ENCODE measurements around the gene DNASE1L3. TPM values are rescaled to one million over a fixed set of nuclear protein-coding genes. Genes with fewer than 3 reads are reported as not detected.

The DNASE1L3 gene
- total and polyA plus RNA-seq, 2 of the 4 experiments (the other 2 are of a cell fraction) = not detected

DNA sequence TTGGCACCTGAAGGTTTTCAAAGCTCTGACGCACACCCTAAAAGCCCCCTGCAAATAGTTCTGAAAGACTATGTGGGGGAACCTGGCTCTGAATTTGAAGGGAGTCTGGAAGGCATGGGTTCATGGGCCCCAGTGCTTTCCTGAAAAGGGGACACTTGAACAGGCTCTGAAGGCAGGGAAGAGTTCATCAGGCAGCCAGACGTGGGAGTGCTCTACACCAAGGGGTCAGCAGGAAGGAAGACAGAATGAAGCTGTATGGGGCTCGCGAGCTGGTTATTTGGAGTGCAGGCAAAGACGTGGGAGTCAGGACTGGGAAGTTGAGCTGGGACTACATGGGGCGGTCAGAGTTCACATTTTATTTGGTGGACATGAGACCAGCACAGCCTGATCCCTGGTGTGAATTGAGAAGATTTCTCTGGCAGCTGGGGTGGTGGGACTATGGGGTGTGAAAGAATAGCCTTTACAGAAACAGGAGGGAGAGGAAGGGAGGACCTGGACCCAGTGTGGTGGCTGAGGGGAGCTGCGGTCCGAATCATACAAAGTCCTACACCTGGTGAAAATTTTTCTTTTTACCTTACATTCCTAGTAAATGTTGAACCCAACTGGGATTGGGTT, 39.4 kb upstream of the DNASE1L3 start:
- H3K9me3 ChIP-seq (ENCODE audit: control insufficient read depth, insufficient read depth, low read length) = no peaks in the 10 kb centered on the region
- no peak for DNase-seq
- no peak for TF ChIP-seq MXI1 (IDR thresholded peaks at IDR 0.05; ENCODE audit: borderline replicate concordance, low read depth, low read length)
- TF ChIP-seq MAZ (IDR thresholded peaks at IDR 0.05; ENCODE audit: borderline replicate concordance, low read depth, low read length) = no peak
- TF ChIP-seq CHD1 (IDR thresholded peaks at IDR 0.05; ENCODE audit: low read depth, low read length) = no peak
- no peak for TF ChIP-seq RFX5 (IDR thresholded peaks at IDR 0.05; ENCODE audit: low read depth, low read length)
- TF ChIP-seq USF2 (IDR thresholded peaks at IDR 0.05; ENCODE audit: low read depth, low read length) = no peak
- TF ChIP-seq ELK1 (IDR thresholded peaks at IDR 0.05; ENCODE audit: borderline replicate concordance, low read depth, low read length) = no peak
- TF ChIP-seq SMC3 (IDR thresholded peaks at IDR 0.05; ENCODE audit: low read depth, low read length) = no peak
- TF ChIP-seq RCOR1 (IDR thresholded peaks at IDR 0.05; ENCODE audit: insufficient replicate concordance, low read length) = no peak
- TF ChIP-seq CEBPB (IDR thresholded peaks at IDR 0.05; ENCODE audit: low read depth, low read length) = no peak
- TF ChIP-seq POLR2A (IDR thresholded peaks at IDR 0.05; ENCODE audit: low read depth, low read length) = no peak
- TF ChIP-seq FOS (IDR thresholded peaks at IDR 0.05; ENCODE audit: low read depth, low read length) = no peak
- TF ChIP-seq CTCF (conservative IDR thresholded peaks at IDR 0.05; ENCODE audit: low read depth, low read length) = no peak
- no peak for TF ChIP-seq NFE2L2 (IDR thresholded peaks at IDR 0.05; ENCODE audit: low read depth, low read length)
- no peak for TF ChIP-seq RAD21 (IDR thresholded peaks at IDR 0.05; ENCODE audit: low read length)
- TF ChIP-seq BHLHE40 (IDR thresholded peaks at IDR 0.05; ENCODE audit: low read depth, low read length) = no peak
- TF ChIP-seq MAFK (IDR thresholded peaks at IDR 0.05; ENCODE audit: low read depth, low read length) = no peak
- in situ Hi-C loops (cut with MboI; ENCODE audit: low sequenced_read_pairs) = no loop called here
- H3K9me1 ChIP-seq (ENCODE audit: insufficient read depth, low read length) = 0 out of 2 replicates have a peak, but pooled peaks cover 4% of the 10 kb centered on the region
- peaks cover 6% of the 10 kb centered on the region for H4K20me1 ChIP-seq (ENCODE audit: insufficient read depth, low read length)
- no peak overlapping the region for H3K27ac ChIP-seq (ENCODE audit: insufficient read depth, low read length)
- H3K9ac ChIP-seq (ENCODE audit: low read depth, low read length) = no peak overlapping the region
- WGBS, 2 experiments (ENCODE audit: extremely low coverage in 2 of 2, insufficient read length in 1 of 2) = 70% methylated on average over 4 of the region's 8 CpGs; no CpG with 5 or more reads in 1 of the 2 experiments
- ChIA-PET POLR2A (ENCODE audit: unreplicated experiment) (no interaction called here), CTCF (interaction anchor here (1.7 kb wide), 1 partner anchor 10 kb away, joined by 5 read pairs; no protein-coding TSS in a partner anchor)
- no peak overlapping the region for H4K8ac ChIP-seq (ENCODE audit: low read depth in 2 of 2, low read length in 2 of 2)
- H3K4me3 ChIP-seq (ENCODE audit: insufficient read depth, low read depth, low read length) = no peak overlapping the region
- no peak overlapping the region for H2AK5ac ChIP-seq (ENCODE audit: low read depth, low read length)
- H2AK9ac ChIP-seq (replicated peaks; ENCODE audit: low read depth, low read length, poor library complexity) = no peak overlapping the region
- no peak overlapping the region for H3K4ac ChIP-seq (ENCODE audit: low read depth, low read length)
- H3K14ac ChIP-seq (replicated peaks; ENCODE audit: low read depth, low read length) = no peak overlapping the region
- dilution Hi-C loops (cut with HindIII; ENCODE audit: low sequenced_read_pairs, unreplicated experiment) = no loop called here
- no peak overlapping the region for H2BK20ac ChIP-seq (ENCODE audit: low read depth, low read length)
- no peak for ATAC-seq (ENCODE audit: low read depth)
- H3K36me3 ChIP-seq (ENCODE audit: control insufficient read depth, insufficient read depth, low read length) = peaks cover 1% of the 10 kb centered on the region; the same call in 1 of the 2 replicates
- H2BK15ac ChIP-seq (ENCODE audit: low read depth, low read length) = no peak overlapping the region
- peaks cover 11 to 12% of the 10 kb centered on the region in 2 experiments; a peak in 2 of 4 replicates for H3K79me1 ChIP-seq (ENCODE audit: low read depth in 1 of 2, low read length in 2 of 2)
- H2BK5ac ChIP-seq (ENCODE audit: low read depth, low read length, poor library complexity, severe bottlenecking) = no peak overlapping the region
- H2BK120ac ChIP-seq (ENCODE audit: low read depth, low read length) = no peak overlapping the region
- intact Hi-C loops (cut with micrococcal nuclease) = no loop called here
- H2AFZ ChIP-seq (replicated peaks; ENCODE audit: low read length, poor library complexity) = no peak overlapping the region
- H3K4me2 ChIP-seq (ENCODE audit: low read depth, low read length) = no peak overlapping the region
- no peak overlapping the region for H3K18ac ChIP-seq (ENCODE audit: low read depth, low read length)
- H3K56ac ChIP-seq (ENCODE audit: extremely low read depth, insufficient read depth, low read length) = no peak overlapping the region
- H3K27me3 ChIP-seq (ENCODE audit: control insufficient read depth, insufficient read depth, low read length) = no peaks in the 10 kb centered on the region
- no peak overlapping the region for H4K5ac ChIP-seq (ENCODE audit: low read depth, low read length)
- H3K4me1 ChIP-seq (ENCODE audit: control insufficient read depth, insufficient read depth, low read length) = peaks cover 4% of the 10 kb centered on the region
- H4K91ac ChIP-seq (ENCODE audit: insufficient read depth, low read depth, low read length) = no peak overlapping the region
- BruUV-seq (replicated peaks) = no TSS peak
- no peak overlapping the region for H3K23ac ChIP-seq (ENCODE audit: low read depth, low read length)

All from IMR-90 (cell line).